ENCODE measurements around the gene ALDH1A1.

ALDH1A1 gene

GRCh38 chr9:72863456-72864094 is 89.3 kb downstream of the ALDH1A1 start:
- TF ChIP-seq GATA3 (IDR thresholded peaks at IDR 0.05; ENCODE audit: low read depth, low read length) (no peak), GATA2 (IDR thresholded peaks at IDR 0.05; ENCODE audit: low read depth, low read length) (no peak)

DNA sequence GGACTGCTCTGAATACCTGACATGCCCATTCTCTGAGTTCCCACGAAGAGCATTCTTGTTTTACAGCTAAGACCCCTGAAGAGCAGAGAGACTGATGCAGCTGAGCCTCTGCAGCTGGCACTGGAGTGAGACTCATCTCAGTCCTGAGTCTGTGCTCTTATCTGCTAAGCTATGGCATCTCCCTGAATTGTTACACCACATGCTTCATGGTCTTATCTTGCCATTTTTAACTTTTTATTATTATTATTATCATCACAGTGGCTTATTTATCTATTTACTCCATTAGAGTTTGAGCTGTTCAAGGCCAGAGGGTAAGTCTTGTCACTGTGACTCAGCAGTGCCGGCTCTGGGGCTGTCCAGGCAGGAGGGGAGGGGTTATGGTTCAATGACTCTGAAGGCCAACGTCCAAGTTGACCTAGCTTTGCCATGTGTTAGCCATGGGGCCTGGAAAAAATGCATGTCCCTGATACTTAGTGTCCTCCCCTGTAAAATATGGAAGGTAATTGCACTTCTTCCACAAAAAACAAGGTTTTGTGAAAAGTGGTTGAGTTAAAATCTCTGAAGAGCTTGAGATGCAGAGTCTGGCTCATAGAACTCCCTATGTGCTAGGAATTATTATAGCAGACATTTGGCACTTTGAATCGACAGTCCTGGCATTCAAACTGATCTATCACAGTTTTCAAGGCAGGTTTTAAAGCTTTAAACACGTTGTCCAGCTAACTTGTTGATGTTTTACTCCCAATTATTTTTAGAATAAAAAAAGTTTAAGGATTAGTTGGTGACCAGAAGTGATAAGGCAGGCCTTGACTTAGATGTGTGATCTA is 94.6 kb downstream of the ALDH1A1 start:
- no peak for TF ChIP-seq GATA3 (IDR thresholded peaks at IDR 0.05; ENCODE audit: low read depth, low read length)
- no peak for TF ChIP-seq GATA2 (IDR thresholded peaks at IDR 0.05; ENCODE audit: low read depth, low read length)

DNA sequence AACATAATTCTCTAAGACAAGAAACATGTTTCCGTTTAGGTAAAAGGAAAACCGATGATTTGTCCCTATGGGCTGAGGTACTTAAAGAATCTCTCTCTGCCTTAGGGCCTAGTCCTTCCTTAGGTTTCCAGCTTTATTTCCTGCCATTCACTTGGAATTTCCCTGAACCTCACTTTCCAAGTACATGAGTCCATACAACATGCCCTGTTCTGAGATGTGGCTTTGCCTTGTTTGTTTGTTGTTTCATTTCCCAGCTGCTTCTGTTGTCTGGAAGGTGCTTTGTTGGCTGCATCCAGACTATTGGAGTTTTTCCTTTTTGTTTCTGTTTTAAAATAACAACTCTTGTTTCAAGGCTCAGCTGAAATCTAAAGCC is 95.2 kb downstream of the ALDH1A1 start:
- TF ChIP-seq GATA2 (IDR thresholded peaks at IDR 0.05; ENCODE audit: low read depth, low read length) (no peak), GATA3 (IDR thresholded peaks at IDR 0.05; ENCODE audit: low read depth, low read length) (no peak)

GRCh38 chr9:72856972-72857623 is 95.8 kb downstream of the ALDH1A1 start:
- TF ChIP-seq GATA3 (IDR thresholded peaks at IDR 0.05; ENCODE audit: low read depth, low read length): no peak
- TF ChIP-seq GATA2 (IDR thresholded peaks at IDR 0.05; ENCODE audit: low read depth, low read length): no peak

- TF ChIP-seq GATA3 (IDR thresholded peaks at IDR 0.05; ENCODE audit: low read depth, low read length) (no peak), GATA2 (IDR thresholded peaks at IDR 0.05; ENCODE audit: low read depth, low read length) (no peak)
Measured at GRCh38 chr9:72855890-72856523, 96.8 kb downstream of the ALDH1A1 start.

GRCh38 chr9:72855321-72855720 is 97.5 kb downstream of the ALDH1A1 start:
- no peak for TF ChIP-seq GATA2 (IDR thresholded peaks at IDR 0.05; ENCODE audit: low read depth, low read length)
- TF ChIP-seq GATA3 (IDR thresholded peaks at IDR 0.05; ENCODE audit: low read depth, low read length): no peak

Data from SH-SY5Y (cell line).